ENCODE results near the gene PSD4.

Gene PSD4

GRCh38 chr2:113227290-113227689 is 53.5 kb downstream of the PSD4 start:
- Histone ChIP-seq H3K9me2 (replicated peaks; ENCODE audit: low read depth, low read length) (no peaks in the 10 kb centered on the region), H3K27me3 (ENCODE audit: insufficient read depth, low read length, poor library complexity, severe bottlenecking) (no peaks in the 10 kb centered on the region), H3F3A (ENCODE audit: low read depth) (no peaks in the 10 kb centered on the region), H3K9ac (ENCODE audit: low read depth, low read length, poor library complexity, severe bottlenecking) (no peak overlapping the region), H3K4me3 (ENCODE audit: low read length, poor library complexity, severe bottlenecking) (no peak overlapping the region), H3K79me2 (ENCODE audit: insufficient read depth, low read length) (no peaks in the 10 kb centered on the region), H3K4me1 (ENCODE audit: insufficient read depth, low read length, poor library complexity, severe bottlenecking) (peaks cover 7% of the 10 kb centered on the region), H3K36me3 (ENCODE audit: insufficient read depth, low read length) (no peaks in the 10 kb centered on the region), H4K20me1 (ENCODE audit: insufficient read depth, low read length, poor library complexity, severe bottlenecking) (no peaks in the 10 kb centered on the region), H3K4me2 (ENCODE audit: low read depth, low read length, poor library complexity, severe bottlenecking) (no peak overlapping the region), H2AFZ (ENCODE audit: low read length) (no peak overlapping the region), H3K9me3 (ENCODE audit: insufficient read depth, low read depth, low read length) (no peaks in the 10 kb centered on the region)
- TF ChIP-seq, protein P1, sequence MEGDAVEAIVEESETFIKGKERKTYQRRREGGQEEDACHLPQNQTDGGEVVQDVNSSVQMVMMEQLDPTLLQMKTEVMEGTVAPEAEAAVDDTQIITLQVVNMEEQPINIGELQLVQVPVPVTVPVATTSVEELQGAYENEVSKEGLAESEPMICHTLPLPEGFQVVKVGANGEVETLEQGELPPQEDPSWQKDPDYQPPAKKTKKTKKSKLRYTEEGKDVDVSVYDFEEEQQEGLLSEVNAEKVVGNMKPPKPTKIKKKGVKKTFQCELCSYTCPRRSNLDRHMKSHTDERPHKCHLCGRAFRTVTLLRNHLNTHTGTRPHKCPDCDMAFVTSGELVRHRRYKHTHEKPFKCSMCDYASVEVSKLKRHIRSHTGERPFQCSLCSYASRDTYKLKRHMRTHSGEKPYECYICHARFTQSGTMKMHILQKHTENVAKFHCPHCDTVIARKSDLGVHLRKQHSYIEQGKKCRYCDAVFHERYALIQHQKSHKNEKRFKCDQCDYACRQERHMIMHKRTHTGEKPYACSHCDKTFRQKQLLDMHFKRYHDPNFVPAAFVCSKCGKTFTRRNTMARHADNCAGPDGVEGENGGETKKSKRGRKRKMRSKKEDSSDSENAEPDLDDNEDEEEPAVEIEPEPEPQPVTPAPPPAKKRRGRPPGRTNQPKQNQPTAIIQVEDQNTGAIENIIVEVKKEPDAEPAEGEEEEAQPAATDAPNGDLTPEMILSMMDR (conservative IDR thresholded peaks at IDR 0.05; ENCODE audit: low read length): peak; percentile 27
- TF ChIP-seq EZH2phosphoT487 (IDR thresholded peaks at IDR 0.05; ENCODE audit: borderline replicate concordance): no peak

GRCh38 chr2:113227698-113228097 is 53.9 kb downstream of the PSD4 start:
- no peak for TF ChIP-seq EZH2phosphoT487 (IDR thresholded peaks at IDR 0.05; ENCODE audit: borderline replicate concordance)
- TF ChIP-seq, protein P1 (conservative IDR thresholded peaks at IDR 0.05; ENCODE audit: low read length): no peak
- Histone ChIP-seq H3K27me3 (ENCODE audit: insufficient read depth, low read length, poor library complexity, severe bottlenecking) (no peaks in the 10 kb centered on the region), H4K20me1 (ENCODE audit: insufficient read depth, low read length, poor library complexity, severe bottlenecking) (no peaks in the 10 kb centered on the region), H2AFZ (ENCODE audit: low read length) (no peak overlapping the region), H3K4me1 (ENCODE audit: insufficient read depth, low read length, poor library complexity, severe bottlenecking) (peaks cover 7% of the 10 kb centered on the region), H3K79me2 (ENCODE audit: insufficient read depth, low read length) (no peaks in the 10 kb centered on the region), H3K4me3 (ENCODE audit: low read length, poor library complexity, severe bottlenecking) (no peak overlapping the region), H3K4me2 (ENCODE audit: low read depth, low read length, poor library complexity, severe bottlenecking) (no peak overlapping the region), H3K36me3 (ENCODE audit: insufficient read depth, low read length) (no peaks in the 10 kb centered on the region), H3F3A (ENCODE audit: low read depth) (no peaks in the 10 kb centered on the region), H3K9ac (ENCODE audit: low read depth, low read length, poor library complexity, severe bottlenecking) (no peak overlapping the region), H3K9me3 (ENCODE audit: insufficient read depth, low read depth, low read length) (no peaks in the 10 kb centered on the region), H3K9me2 (replicated peaks; ENCODE audit: low read depth, low read length) (no peaks in the 10 kb centered on the region)

GRCh38 chr2:113228351-113228750 is 54.6 kb downstream of the PSD4 start:
- no peak for TF ChIP-seq EZH2phosphoT487 (IDR thresholded peaks at IDR 0.05; ENCODE audit: borderline replicate concordance)
- TF ChIP-seq, protein P1 (conservative IDR thresholded peaks at IDR 0.05; ENCODE audit: low read length): no peak
- Histone ChIP-seq H3K9me3 (ENCODE audit: insufficient read depth, low read depth, low read length) (no peaks in the 10 kb centered on the region), H3K9ac (ENCODE audit: low read depth, low read length, poor library complexity, severe bottlenecking) (no peak overlapping the region), H3K79me2 (ENCODE audit: insufficient read depth, low read length) (no peaks in the 10 kb centered on the region), H4K20me1 (ENCODE audit: insufficient read depth, low read length, poor library complexity, severe bottlenecking) (no peaks in the 10 kb centered on the region), H3F3A (ENCODE audit: low read depth) (no peaks in the 10 kb centered on the region), H3K36me3 (ENCODE audit: insufficient read depth, low read length) (no peaks in the 10 kb centered on the region), H3K4me1 (ENCODE audit: insufficient read depth, low read length, poor library complexity, severe bottlenecking) (peaks cover 7% of the 10 kb centered on the region), H3K4me2 (ENCODE audit: low read depth, low read length, poor library complexity, severe bottlenecking) (no peak overlapping the region), H3K9me2 (replicated peaks; ENCODE audit: low read depth, low read length) (no peaks in the 10 kb centered on the region), H3K4me3 (ENCODE audit: low read length, poor library complexity, severe bottlenecking) (no peak overlapping the region), H3K27me3 (ENCODE audit: insufficient read depth, low read length, poor library complexity, severe bottlenecking) (no peaks in the 10 kb centered on the region), H2AFZ (ENCODE audit: low read length) (no peak overlapping the region)

Measured in Loucy (cell line).